ENCODE measurements around the gene PHF1. TPM values are rescaled to one million over a fixed set of nuclear protein-coding genes. Genes with fewer than 3 reads are reported as not detected.

PHF1 gene
- total and polyA plus RNA-seq, 2 of the 13 experiments (the other 11 are each of a cell fraction or from before 2014, with no cell fraction given), result 25.4 to 61.9 TPM

DNA sequence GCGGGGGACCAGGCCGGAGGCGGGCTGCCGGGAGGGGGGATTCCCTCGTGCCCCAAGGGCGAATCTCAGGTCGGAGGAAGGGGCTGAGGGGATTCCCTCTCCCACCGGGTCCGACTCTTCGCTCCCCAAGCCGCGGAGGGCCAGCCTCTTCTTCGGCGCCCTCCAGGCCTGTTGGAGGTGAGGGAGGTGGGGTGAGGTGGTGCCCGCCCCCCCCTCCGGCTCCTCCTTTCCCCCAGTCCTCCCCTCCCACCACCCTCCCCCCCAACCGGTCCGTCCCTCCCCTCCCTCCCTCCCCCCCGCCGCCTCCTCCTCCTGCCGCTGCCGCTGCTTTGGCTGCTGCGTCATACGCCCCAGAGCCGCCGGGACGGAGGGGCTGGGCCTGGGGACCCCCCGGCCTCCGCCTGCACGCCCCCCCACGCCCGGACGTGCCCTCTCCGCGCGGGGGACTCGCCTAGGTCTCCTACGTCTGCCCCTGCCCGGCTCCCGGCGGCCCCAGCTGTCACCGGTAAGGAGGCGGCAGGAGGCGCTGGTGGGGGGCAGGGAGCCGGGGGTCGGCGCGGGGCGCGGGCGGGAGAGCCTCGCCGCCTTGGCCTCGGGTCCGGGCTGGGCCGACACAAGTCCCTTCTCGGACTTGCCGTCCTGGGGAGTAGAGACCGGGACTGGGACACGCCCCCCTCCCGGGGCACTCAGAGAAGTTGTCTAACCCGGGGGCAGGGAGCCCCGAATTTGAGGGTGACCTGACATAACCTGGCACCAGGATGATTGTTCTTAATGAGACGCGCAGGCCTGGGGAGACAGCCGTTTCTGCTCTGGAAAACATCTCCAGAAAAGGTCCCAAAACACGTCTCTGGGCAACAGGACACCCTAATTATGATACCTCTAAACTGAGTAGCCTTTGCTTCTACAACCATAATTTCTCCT lies at the start of gene PHF1 (continued):
- TF ChIP-seq PHB2 (IDR thresholded peaks at IDR 0.05; ENCODE audit: partially characterized antibody) (no peak), JARID2 (CRISPR knock-in tag; IDR thresholded peaks at IDR 0.05; ENCODE audit: insufficient replicate concordance) (no peak), JDP2 (CRISPR knock-in tag; IDR thresholded peaks at IDR 0.05; ENCODE audit: borderline replicate concordance) (no peak), ATM (IDR thresholded peaks at IDR 0.05; ENCODE audit: borderline replicate concordance) (no peak), ZNF567 (CRISPR knock-in tag; IDR thresholded peaks at IDR 0.05; ENCODE audit: borderline replicate concordance) (no peak), ZFP37 (CRISPR knock-in tag; IDR thresholded peaks at IDR 0.05; ENCODE audit: borderline replicate concordance) (no peak), EHMT2 (IDR thresholded peaks at IDR 0.05; ENCODE audit: borderline replicate concordance, low read depth, low read length) (no peak), ZBTB7A (CRISPR knock-in tag; IDR thresholded peaks at IDR 0.05) (no peak), YEATS2 (CRISPR knock-in tag; IDR thresholded peaks at IDR 0.05; ENCODE audit: borderline replicate concordance) (no peak; the same call in 1 of the 2 replicates), ZNF367 (CRISPR knock-in tag; IDR thresholded peaks at IDR 0.05; ENCODE audit: borderline replicate concordance) (no peak), SATB2 (CRISPR knock-in tag; IDR thresholded peaks at IDR 0.05) (no peak), ATF7-NPFF (CRISPR knock-in tag; IDR thresholded peaks at IDR 0.05; ENCODE audit: low read depth) (peak; percentile 62; the same call in 1 of the 2 replicates), CBX5 (CRISPR knock-in tag; IDR thresholded peaks at IDR 0.05; ENCODE audit: borderline replicate concordance) (no peak), FOXA3 (CRISPR knock-in tag; IDR thresholded peaks at IDR 0.05) (no peak), ZKSCAN5 (CRISPR knock-in tag; IDR thresholded peaks at IDR 0.05) (no peak), MXD4 (CRISPR knock-in tag; IDR thresholded peaks at IDR 0.05) (no peak), MAFG (CRISPR knock-in tag; IDR thresholded peaks at IDR 0.05) (no peak), HOXD1 (CRISPR knock-in tag; IDR thresholded peaks at IDR 0.05) (no peak)
- TF ChIP-seq, protein P1, sequence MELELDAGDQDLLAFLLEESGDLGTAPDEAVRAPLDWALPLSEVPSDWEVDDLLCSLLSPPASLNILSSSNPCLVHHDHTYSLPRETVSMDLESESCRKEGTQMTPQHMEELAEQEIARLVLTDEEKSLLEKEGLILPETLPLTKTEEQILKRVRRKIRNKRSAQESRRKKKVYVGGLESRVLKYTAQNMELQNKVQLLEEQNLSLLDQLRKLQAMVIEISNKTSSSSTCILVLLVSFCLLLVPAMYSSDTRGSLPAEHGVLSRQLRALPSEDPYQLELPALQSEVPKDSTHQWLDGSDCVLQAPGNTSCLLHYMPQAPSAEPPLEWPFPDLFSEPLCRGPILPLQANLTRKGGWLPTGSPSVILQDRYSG (CRISPR knock-in tag; IDR thresholded peaks at IDR 0.05), result no peak
- TF ChIP-seq, protein P2, sequence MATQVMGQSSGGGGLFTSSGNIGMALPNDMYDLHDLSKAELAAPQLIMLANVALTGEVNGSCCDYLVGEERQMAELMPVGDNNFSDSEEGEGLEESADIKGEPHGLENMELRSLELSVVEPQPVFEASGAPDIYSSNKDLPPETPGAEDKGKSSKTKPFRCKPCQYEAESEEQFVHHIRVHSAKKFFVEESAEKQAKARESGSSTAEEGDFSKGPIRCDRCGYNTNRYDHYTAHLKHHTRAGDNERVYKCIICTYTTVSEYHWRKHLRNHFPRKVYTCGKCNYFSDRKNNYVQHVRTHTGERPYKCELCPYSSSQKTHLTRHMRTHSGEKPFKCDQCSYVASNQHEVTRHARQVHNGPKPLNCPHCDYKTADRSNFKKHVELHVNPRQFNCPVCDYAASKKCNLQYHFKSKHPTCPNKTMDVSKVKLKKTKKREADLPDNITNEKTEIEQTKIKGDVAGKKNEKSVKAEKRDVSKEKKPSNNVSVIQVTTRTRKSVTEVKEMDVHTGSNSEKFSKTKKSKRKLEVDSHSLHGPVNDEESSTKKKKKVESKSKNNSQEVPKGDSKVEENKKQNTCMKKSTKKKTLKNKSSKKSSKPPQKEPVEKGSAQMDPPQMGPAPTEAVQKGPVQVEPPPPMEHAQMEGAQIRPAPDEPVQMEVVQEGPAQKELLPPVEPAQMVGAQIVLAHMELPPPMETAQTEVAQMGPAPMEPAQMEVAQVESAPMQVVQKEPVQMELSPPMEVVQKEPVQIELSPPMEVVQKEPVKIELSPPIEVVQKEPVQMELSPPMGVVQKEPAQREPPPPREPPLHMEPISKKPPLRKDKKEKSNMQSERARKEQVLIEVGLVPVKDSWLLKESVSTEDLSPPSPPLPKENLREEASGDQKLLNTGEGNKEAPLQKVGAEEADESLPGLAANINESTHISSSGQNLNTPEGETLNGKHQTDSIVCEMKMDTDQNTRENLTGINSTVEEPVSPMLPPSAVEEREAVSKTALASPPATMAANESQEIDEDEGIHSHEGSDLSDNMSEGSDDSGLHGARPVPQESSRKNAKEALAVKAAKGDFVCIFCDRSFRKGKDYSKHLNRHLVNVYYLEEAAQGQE (IDR thresholded peaks at IDR 0.05; ENCODE audit: borderline replicate concordance in 1 of 2, low read depth in 1 of 2, low read length in 2 of 2), result no peak
- TF ChIP-seq, protein P3, sequence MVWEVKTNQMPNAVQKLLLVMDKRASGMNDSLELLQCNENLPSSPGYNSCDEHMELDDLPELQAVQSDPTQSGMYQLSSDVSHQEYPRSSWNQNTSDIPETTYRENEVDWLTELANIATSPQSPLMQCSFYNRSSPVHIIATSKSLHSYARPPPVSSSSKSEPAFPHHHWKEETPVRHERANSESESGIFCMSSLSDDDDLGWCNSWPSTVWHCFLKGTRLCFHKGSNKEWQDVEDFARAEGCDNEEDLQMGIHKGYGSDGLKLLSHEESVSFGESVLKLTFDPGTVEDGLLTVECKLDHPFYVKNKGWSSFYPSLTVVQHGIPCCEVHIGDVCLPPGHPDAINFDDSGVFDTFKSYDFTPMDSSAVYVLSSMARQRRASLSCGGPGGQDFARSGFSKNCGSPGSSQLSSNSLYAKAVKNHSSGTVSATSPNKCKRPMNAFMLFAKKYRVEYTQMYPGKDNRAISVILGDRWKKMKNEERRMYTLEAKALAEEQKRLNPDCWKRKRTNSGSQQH (CRISPR knock-in tag; IDR thresholded peaks at IDR 0.05; ENCODE audit: low read depth), result no peak; the same call in 1 of the 2 replicates
- TF ChIP-seq, protein P4, sequence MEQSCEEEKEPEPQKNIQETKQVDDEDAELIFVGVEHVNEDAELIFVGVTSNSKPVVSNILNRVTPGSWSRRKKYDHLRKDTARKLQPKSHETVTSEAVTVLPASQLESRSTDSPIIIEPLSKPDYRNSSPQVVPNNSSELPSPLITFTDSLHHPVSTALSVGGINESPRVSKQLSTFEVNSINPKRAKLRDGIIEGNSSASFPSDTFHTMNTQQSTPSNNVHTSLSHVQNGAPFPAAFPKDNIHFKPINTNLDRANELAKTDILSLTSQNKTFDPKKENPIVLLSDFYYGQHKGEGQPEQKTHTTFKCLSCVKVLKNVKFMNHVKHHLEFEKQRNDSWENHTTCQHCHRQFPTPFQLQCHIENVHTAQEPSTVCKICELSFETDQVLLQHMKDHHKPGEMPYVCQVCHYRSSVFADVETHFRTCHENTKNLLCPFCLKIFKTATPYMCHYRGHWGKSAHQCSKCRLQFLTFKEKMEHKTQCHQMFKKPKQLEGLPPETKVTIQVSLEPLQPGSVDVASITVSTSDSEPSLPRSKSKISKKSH (CRISPR knock-in tag; IDR thresholded peaks at IDR 0.05; ENCODE audit: borderline replicate concordance), result no peak
